ENCODE results near the gene CLK4. TPM values are rescaled to one million over a fixed set of nuclear protein-coding genes. Genes with fewer than 3 reads are reported as not detected.

Gene CLK4
- total RNA-seq (2014; rRNA removed; shearing (Covaris generic)) = 17.4 and 20.6 TPM in 2 replicates

GRCh38 chr5:178626484-178627258 lies at the start of gene CLK4:
TSS of gene CLK4 (minus strand) at chr5:178627050. CDS start at chr5:178623416, 3,634 bp downstream.

GRCh38 chr5:178590141-178590923 lies 36.5 kb downstream of the CLK4 start, which contains the start of gene COL23A1:
TSS of gene COL23A1 (minus strand) at chr5:178590393.

Small RNAs within 50 kb of the gene (small RNA-seq; reads per million reads assigned to genes)
- not detected for gene RN7SKP70

Other genes starting within 250 kb of the CLK4 start
- gene COL23A1, start 36.7 kb downstream of the CLK4 start, total RNA-seq (2014; rRNA removed; shearing (Covaris generic)) = not detected in 2 replicates
- 9.4 and 12.0 TPM in 2 replicates for gene ZNF354A, start 103.6 kb upstream of the CLK4 start, total RNA-seq (2014; rRNA removed; shearing (Covaris generic))
- 7.7 and 9.4 TPM in 2 replicates for gene ZNF354B, start 232.9 kb upstream of the CLK4 start, total RNA-seq (2014; rRNA removed; shearing (Covaris generic))

All from A375 (cell line).